ENCODE data around the gene ITCH. TPM values are rescaled to one million over a fixed set of nuclear protein-coding genes. Genes with fewer than 3 reads are reported as not detected.

Gene ITCH
- total and polyA plus RNA-seq, 2 donors (not counting 3 experiments of a cell fraction or from before 2014, with no cell fraction given), result 6.4 to 57.4 TPM

- dilution Hi-C loops (cut with MboI; ENCODE audit: extremely low pct_ligation_motif_present, low sequenced_read_pairs), result no loop called here
- DNase-seq (ENCODE audit: low read depth, low spot score), result no peak
- H3K79me2 ChIP-seq (ENCODE audit: control insufficient read depth, insufficient read depth, low read length), result peaks cover 5% of the 10 kb centered on the region
- peaks cover 11% of the 10 kb centered on the region for H3K4me1 ChIP-seq (ENCODE audit: control insufficient read depth, extremely low read depth, insufficient read depth, low read length)
- ChIA-PET POLR2A (interaction anchor here (0.6 kb wide), 2 partner anchors 40 to 156 kb away, joined by 6 read pairs; no protein-coding TSS in a partner anchor), CTCF (interaction anchor here (2.2 kb wide), 1 partner anchor 149 kb away, joined by 6 read pairs; no protein-coding TSS in a partner anchor)
- no peaks in the 10 kb centered on the region for H4K20me1 ChIP-seq (replicated peaks; ENCODE audit: control insufficient read depth, extremely low read depth, insufficient read depth, low read length)
- TF ChIP-seq CTCF (IDR thresholded peaks at IDR 0.05; ENCODE audit: extremely low read depth in 1 of 2, insufficient read depth in 1 of 2, low read depth in 1 of 2, low read length in 2 of 2), result no peak
- TF ChIP-seq, protein P1, sequence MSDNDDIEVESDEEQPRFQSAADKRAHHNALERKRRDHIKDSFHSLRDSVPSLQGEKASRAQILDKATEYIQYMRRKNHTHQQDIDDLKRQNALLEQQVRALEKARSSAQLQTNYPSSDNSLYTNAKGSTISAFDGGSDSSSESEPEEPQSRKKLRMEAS (IDR thresholded peaks at IDR 0.05; ENCODE audit: insufficient read depth, insufficient read length), result no peak
- TF ChIP-seq FOS (IDR thresholded peaks at IDR 0.05; ENCODE audit: borderline replicate concordance, insufficient read depth, low read length), result no peak
- TF ChIP-seq EZH2 (IDR thresholded peaks at IDR 0.05; ENCODE audit: borderline replicate concordance, low read depth, low read length, severe bottlenecking), result no peak
- no peak for TF ChIP-seq GATA2 (IDR thresholded peaks at IDR 0.05; ENCODE audit: insufficient read depth, insufficient read length, low read depth, low read length)
- no peak for TF ChIP-seq POLR2AphosphoS5 (IDR thresholded peaks at IDR 0.05; ENCODE audit: insufficient read depth, low read depth, low read length)
- no peak for TF ChIP-seq POLR2A (IDR thresholded peaks at IDR 0.05; ENCODE audit: low read depth, low read length)
- TF ChIP-seq MYC (IDR thresholded peaks at IDR 0.05; ENCODE audit: low read depth, low read length), result no peak
- no peak for TF ChIP-seq JUN (IDR thresholded peaks at IDR 0.05; ENCODE audit: borderline replicate concordance, insufficient read depth, insufficient read length, low read depth)
- no peaks in the 10 kb centered on the region for H3K9me3 ChIP-seq (replicated peaks; ENCODE audit: control insufficient read depth, insufficient read depth, low read length)
- H3K4me3 ChIP-seq (replicated peaks in 1 of 3; ENCODE audit: insufficient read depth in 1 of 3, low read depth in 1 of 3, low read length in 3 of 3), result no peak overlapping the region
- no peaks in the 10 kb centered on the region for H3K9me1 ChIP-seq (replicated peaks; ENCODE audit: control insufficient read depth, extremely low read depth, insufficient read depth, low read length)
- H3K36me3 ChIP-seq (ENCODE audit: control insufficient read depth in 2 of 2, extremely low read depth in 1 of 2, insufficient read depth in 2 of 2, low read length in 2 of 2), result peaks cover 9 to 13% of the 10 kb centered on the region in 2 experiments
- no peak overlapping the region for H2AFZ ChIP-seq (ENCODE audit: low read depth, low read length)
- H3K9ac ChIP-seq (replicated peaks; ENCODE audit: extremely low read depth, insufficient read depth, low read length), result no peak overlapping the region
- no peak overlapping the region for H3K27ac ChIP-seq (ENCODE audit: insufficient read depth, low read depth, low read length)
- intact Hi-C loops (cut with micrococcal nuclease), result no loop called here
- H3K27me3 ChIP-seq (ENCODE audit: control insufficient read depth in 2 of 2, insufficient read depth in 2 of 2, low read length in 2 of 2), result no peaks in the 10 kb centered on the region
- H3K4me2 ChIP-seq (ENCODE audit: insufficient read depth, low read length), result no peak overlapping the region
- no peak for FAIRE-seq
- no TSS peak for BruUV-seq (replicated peaks)
Observed at GRCh38 chr20:34461779-34462087, 98.7 kb downstream of the ITCH start.

Measured in endothelial cell of umbilical vein (primary cell).